H1 (cell line): ENCODE results near the gene MRPL36. TPM values are rescaled to one million over a fixed set of nuclear protein-coding genes. Genes with fewer than 3 reads are reported as not detected.

ENCODE experiments used
- CTCF ChIA-PET: fragments of 300-600 bp; sonication (Branson Sonifier 250); formaldehyde crosslinking; loops from one replicate; lab custom pipeline; 2021; ENCODE audit not compliant: partially characterized antibody; lab: Charles Lee
- POLR2A ChIA-PET: fragments of 300-600 bp; sonication (Branson Sonifier 250); formaldehyde crosslinking; loops from one replicate; lab custom pipeline; 2021; ENCODE audit warnings: inconsistent platforms; ENCODE audit not compliant: partially characterized antibody; lab: Charles Lee
- DNase-seq, 2 experiments: peaks; one replicate each; pipeline versions ENCODE4 v3.0.0 to v3.0.0-alpha.2; 2010 to 2022; ENCODE audit warnings: low spot score in 2 of 2, low read depth in 1 of 2, mixed read lengths in 1 of 2
- FAIRE-seq: peaks from 2 replicates; lab custom pipeline; 2011; peaks lifted over from hg19 to GRCh38; lab: Jason Lieb, UNC
- H2AFZ ChIP-seq: 2 replicates; pipeline ENCODE4 v1.8.1; 2012; ENCODE audit warnings: low read length, inconsistent platforms
- H2AK5ac ChIP-seq: 2 replicates; pipeline ENCODE4 v1.6.1; 2013; ENCODE audit warnings: low read depth, low read length
- H2BK120ac ChIP-seq: replicated peaks from 2 replicates; pipeline ENCODE3; 2013; ENCODE audit warnings: low read depth, low read length, inconsistent platforms
- H2BK12ac ChIP-seq: 2 replicates; pipeline ENCODE4 v1.6.1; 2013; ENCODE audit warnings: low read depth, low read length
- H2BK15ac ChIP-seq: 2 replicates; pipeline ENCODE4 v1.6.1; 2013; ENCODE audit warnings: low read length
- H2BK20ac ChIP-seq: 2 replicates; pipeline ENCODE4 v1.6.1; 2013; ENCODE audit warnings: low read length
- H2BK5ac ChIP-seq: 2 replicates; pipeline ENCODE4 v1.6.1; 2013; ENCODE audit warnings: low read depth, low read length
- H3K14ac ChIP-seq: 2 replicates; pipeline ENCODE4 v1.6.1; 2013; ENCODE audit warnings: inconsistent platforms; ENCODE audit not compliant: insufficient read length
- H3K18ac ChIP-seq: 2 replicates; pipeline ENCODE4 v1.6.1; 2013; ENCODE audit warnings: low read length; ENCODE audit errors: extremely low read depth
- H3K23ac ChIP-seq: 2 replicates; pipeline ENCODE4 v1.6.1; 2013; ENCODE audit warnings: inconsistent platforms; ENCODE audit not compliant: insufficient read length
- H3K23me2 ChIP-seq: 2 replicates; pipeline ENCODE4 v1.6.1; 2013; ENCODE audit warnings: low read depth, low read length
- H3K27ac ChIP-seq: 2 replicates; pipeline ENCODE4 v1.6.1; 2011; ENCODE audit warnings: low read depth, low read length, inconsistent platforms
- H3K27me3 ChIP-seq, 4 experiments: replicated peaks in 1 of 4; 1 replicate in 1 of 4; 2 replicates in 3 of 4; pipeline versions ENCODE4 v1.6.1 to v1.8.1; 2011 to 2013; ENCODE audit warnings: low read length in 3 of 4, mild to moderate bottlenecking in 3 of 4, inconsistent platforms in 2 of 4, mixed read lengths in 2 of 4, moderate library complexity in 1 of 4; ENCODE audit not compliant: control insufficient read depth in 3 of 4, insufficient read depth in 3 of 4; ENCODE audit errors: extremely low read depth in 1 of 4
- H3K36me3 ChIP-seq, 4 experiments: 2 replicates each; pipeline versions ENCODE4 v1.6.1 to v1.8.1; 2011 to 2013; ENCODE audit warnings: mild to moderate bottlenecking in 4 of 4, low read length in 3 of 4, moderate library complexity in 2 of 4, control low read depth in 1 of 4, inconsistent platforms in 1 of 4; ENCODE audit not compliant: insufficient read depth in 4 of 4, control insufficient read depth in 2 of 4
- H3K4ac ChIP-seq: replicated peaks from 2 replicates; pipeline ENCODE3; 2013; ENCODE audit warnings: low read length, low read depth, mixed read lengths, inconsistent platforms; ENCODE audit not compliant: insufficient read length
- H3K4me1 ChIP-seq, 4 experiments: replicated peaks in 1 of 4; 1 replicate in 1 of 4; 2 replicates in 3 of 4; pipeline versions ENCODE4 v1.6.1 to v1.8.1; 2011 to 2013; ENCODE audit warnings: low read length in 3 of 4, inconsistent platforms in 2 of 4, mixed read lengths in 1 of 4; ENCODE audit not compliant: insufficient read depth in 4 of 4, control insufficient read depth in 3 of 4
- H3K4me2 ChIP-seq, 2 experiments: 2 replicates each; pipeline versions ENCODE4 v1.6.1 to v1.8.1; 2011 to 2013; ENCODE audit warnings: low read depth in 2 of 2, low read length in 2 of 2, control low read depth in 1 of 2, inconsistent platforms in 1 of 2, mild to moderate bottlenecking in 1 of 2; ENCODE audit not compliant: insufficient read depth in 1 of 2
- H3K4me3 ChIP-seq, 4 experiments: fragments of 200-600, 300-600 bp in 1 of 4; sonication (generic), shearing (Covaris generic), sonication (Bioruptor Twin) in 1 of 4; 2 replicates each; pipeline versions ENCODE4 v1.5.1 to v1.8.1; 2011 to 2016; ENCODE audit warnings: low read length in 4 of 4, low read depth in 3 of 4, control low read depth in 2 of 4, inconsistent platforms in 2 of 4, mild to moderate bottlenecking in 2 of 4, mixed read lengths in 1 of 4, moderate library complexity in 1 of 4; ENCODE audit not compliant: insufficient read depth in 2 of 4; ENCODE audit errors: extremely low read depth in 1 of 4
- H3K56ac ChIP-seq: replicated peaks from 2 replicates; pipeline ENCODE3; 2013; ENCODE audit warnings: low read depth, mild to moderate bottlenecking, mixed read lengths, low read length, inconsistent platforms; ENCODE audit not compliant: insufficient read length
- H3K79me1 ChIP-seq: 2 replicates; pipeline ENCODE4 v1.6.1; 2013; ENCODE audit warnings: low read depth, low read length, control low read depth
- H3K79me2 ChIP-seq, 2 experiments: 2 replicates each; pipeline versions ENCODE4 v1.6.1 to v1.8.1; 2012 to 2013; ENCODE audit warnings: low read length in 2 of 2, mild to moderate bottlenecking in 2 of 2, inconsistent platforms in 1 of 2; ENCODE audit not compliant: insufficient read depth in 2 of 2, control insufficient read depth in 1 of 2
- H3K9ac ChIP-seq, 4 experiments: replicated peaks in 1 of 4; 1 replicate in 1 of 4; 2 replicates in 3 of 4; pipeline versions ENCODE4 v1.6.1 to v1.8.1; 2011 to 2013; ENCODE audit warnings: low read depth in 3 of 4, low read length in 3 of 4, control low read depth in 2 of 4, mild to moderate bottlenecking in 2 of 4, moderate library complexity in 2 of 4, inconsistent platforms in 1 of 4; ENCODE audit errors: extremely low read depth in 1 of 4
- H3K9me3 ChIP-seq, 2 experiments: 2 replicates each; pipeline versions ENCODE4 v1.6.1 to v1.8.1; 2012 to 2013; ENCODE audit warnings: mild to moderate bottlenecking in 2 of 2, moderate library complexity in 2 of 2, control low read depth in 1 of 2, inconsistent platforms in 1 of 2, low read depth in 1 of 2, low read length in 1 of 2, mixed read lengths in 1 of 2; ENCODE audit not compliant: insufficient read depth in 2 of 2
- H4K20me1 ChIP-seq, 2 experiments: replicated peaks in 1 of 2; 2 replicates each; pipeline versions ENCODE3 to v1.8.1; 2011 to 2013; ENCODE audit warnings: inconsistent platforms in 2 of 2, low read length in 2 of 2, mild to moderate bottlenecking in 1 of 2; ENCODE audit not compliant: insufficient read depth in 2 of 2, control insufficient read depth in 1 of 2
- H4K5ac ChIP-seq: 2 replicates; pipeline ENCODE4 v1.6.1; 2013; ENCODE audit warnings: low read length, low read depth, mixed read lengths, inconsistent platforms; ENCODE audit not compliant: insufficient read length
- H4K8ac ChIP-seq: 2 replicates; pipeline ENCODE4 v1.8.0; 2013; ENCODE audit warnings: mild to moderate bottlenecking, moderate library complexity, low read length, inconsistent platforms; ENCODE audit not compliant: insufficient read depth; ENCODE audit errors: extremely low read depth
- H4K91ac ChIP-seq: replicated peaks from 2 replicates; pipeline ENCODE3; 2013; ENCODE audit warnings: low read length, mixed read lengths, inconsistent platforms; ENCODE audit not compliant: insufficient read length
- GABPA ChIP-seq: IDR thresholded peaks from 2 replicates; pipeline ENCODE4 v1.6.1; 2011; ENCODE audit warnings: mild to moderate bottlenecking, low read length, moderate library complexity, borderline replicate concordance; ENCODE audit not compliant: insufficient read depth
- KDM4A ChIP-seq: IDR thresholded peaks from one replicate; pipeline ENCODE4 v1.7.1; 2012; ENCODE audit warnings: low read depth, mild to moderate bottlenecking, moderate library complexity, low read length, inconsistent platforms; ENCODE audit not compliant: severe bottlenecking
- SP4 ChIP-seq: IDR thresholded peaks from 2 replicates; pipeline ENCODE4 v1.6.1; 2012; ENCODE audit warnings: low read length, inconsistent platforms
- TBP ChIP-seq: IDR thresholded peaks from 2 replicates; pipeline ENCODE4 v1.6.1; 2011; ENCODE audit warnings: low read depth, low read length, improper control_type of control experiment
- TEAD4 ChIP-seq: IDR thresholded peaks from 2 replicates; pipeline ENCODE4 v1.6.1; 2012; ENCODE audit warnings: low read depth, low read length, inconsistent platforms, mixed read lengths
- WGBS, 2 experiments: shearing (Covaris generic) in 1 of 2; methylation state at CpG; one replicate each; pipeline versions ENCODE4 v1.1.6 to v1.1.7; 2013 to 2015; ENCODE audit warnings: low lambda C conversion rate in 2 of 2, mixed read lengths in 2 of 2, inconsistent platforms in 1 of 2, low coverage in 1 of 2, missing lambda C conversion rate in 1 of 2; ENCODE audit not compliant: insufficient replicate concordance in 2 of 2, insufficient coverage in 1 of 2, insufficient read length in 1 of 2; ENCODE audit errors: extremely low coverage in 1 of 2, missing lambda C conversion rate in 1 of 2; 5-methylcytosine and 5-hydroxymethylcytosine counted together
- polyA plus RNA-seq, 7 experiments: library from polyadenylated mRNA; depleted of rRNA in 3 of 7; stranded (reverse) in 5 of 7; unstranded in 2 of 7; fragments of >200 nt in 5 of 7; fragments of 200-250 nt in 2 of 7; gene quantifications; 1 replicate in 5 of 7; 2 replicates in 1 of 7; 4 replicates in 1 of 7; pipeline versions ENCODE4 v1.2.1 to v1.2.3, GENCODE V29; 2011 to 2013; ENCODE audit warnings: missing spikeins in 2 of 7, mixed read lengths in 2 of 7
- total RNA-seq: library from RNA; stranded (reverse); fragmentation: NEBNext Ultra II Directional; extraction: Animal tissue kit (Norgen Biotek cat#: 25700); gene quantifications from 2 replicates; pipeline ENCODE4 v1.2.1, GENCODE V29; 2021

The MRPL36 gene
- total and polyA plus RNA-seq, 2 of the 8 experiments (the other 6 are each of a cell fraction or from before 2014, with no cell fraction given), result 56.3 to 81.5 TPM

DNA sequence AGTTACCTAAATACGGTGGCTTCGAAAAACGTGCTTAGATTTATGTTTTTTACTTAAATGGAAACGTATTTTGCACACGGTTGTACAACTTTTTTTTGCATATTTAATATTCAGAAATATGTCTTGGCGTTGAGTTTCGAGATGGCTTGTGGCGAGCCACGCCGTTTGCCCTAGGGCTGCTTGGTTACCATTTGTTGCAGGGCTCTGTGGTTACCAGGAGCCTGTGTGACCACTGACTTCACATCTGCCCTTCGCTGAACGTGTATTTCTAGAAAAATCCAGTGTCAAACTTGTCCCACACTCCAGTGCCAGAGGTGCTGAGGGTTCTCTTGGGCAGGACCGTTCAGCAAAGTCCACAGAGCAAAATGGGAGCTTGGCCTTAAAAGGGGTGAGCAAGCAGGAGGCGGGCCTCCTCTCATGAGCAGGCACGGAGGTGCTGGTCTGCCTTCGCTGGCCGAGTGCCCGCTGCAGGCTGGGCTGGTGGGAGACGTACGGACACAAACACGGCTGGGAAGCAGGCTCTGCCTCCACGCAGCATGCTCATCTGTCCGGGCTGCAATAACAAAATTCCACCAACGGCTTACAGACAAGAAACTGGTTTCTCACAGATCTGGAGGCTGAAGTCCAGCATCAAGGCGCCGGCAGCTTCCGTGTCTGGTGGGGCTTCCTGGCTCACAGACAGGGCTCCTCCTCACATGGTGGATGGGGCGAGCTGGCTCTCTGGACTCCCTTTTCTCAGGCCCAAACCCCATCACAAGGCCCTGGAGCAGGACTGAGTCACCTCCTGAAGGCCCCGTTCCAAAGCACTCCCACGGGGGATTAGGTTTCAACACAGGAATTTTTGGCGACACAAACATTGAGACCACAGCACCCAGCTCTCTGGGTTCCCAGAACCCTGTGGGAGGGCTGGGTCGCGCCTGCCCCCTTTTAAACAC lies 5.4 kb downstream of the MRPL36 start:
- Histone ChIP-seq H3K27ac (no peak overlapping the region), H3K36me3 (peaks cover 14 to 21% (median 16%) of the 10 kb centered on the region in 4 experiments), H4K20me1 (peaks cover 8 to 9% of the 10 kb centered on the region in 2 experiments), H2BK5ac (no peak overlapping the region), H4K91ac (peak overlapping the region; percentile 23), H2BK15ac (0 out of 2 replicates have a peak overlapping the region, but pooled peaks have one; percentile 61), H2BK120ac (no peak overlapping the region), H3K79me2 (peaks cover 0 to 17% of the 10 kb centered on the region in 2 experiments; a peak in 2 of 4 replicates), H3K14ac (no peak overlapping the region), H2AK5ac (0 out of 2 replicates have a peak overlapping the region, but pooled peaks have one; percentile 40), H3K9ac (no peak overlapping the region), H3K4me1 (peaks cover 3 to 12% (median 11%) of the 10 kb centered on the region in 4 experiments; a peak in 6 of 7 replicates), H3K23ac (no peak overlapping the region), H2AFZ (no peak overlapping the region), H3K4me3 (no peak overlapping the region), H3K27me3 (no peaks in the 10 kb centered on the region), H3K18ac (no peak overlapping the region), H3K23me2 (peaks cover 5% of the 10 kb centered on the region; the same call in 1 of the 2 replicates), H3K4me2 (no peak overlapping the region), H3K56ac (no peak overlapping the region), H4K8ac (peak overlapping the region; percentile 86), H2BK20ac (no peak overlapping the region), H3K9me3 (no peaks in the 10 kb centered on the region), H4K5ac (no peak overlapping the region), H2BK12ac (no peak overlapping the region), H3K79me1 (peaks cover 10% of the 10 kb centered on the region; the same call in 1 of the 2 replicates), H3K4ac (no peak overlapping the region)
- ChIA-PET POLR2A (interaction anchor here (0.6 to 1.3 kb wide), 5 partner anchors 14 to 279 kb away, joined by 3 to 4 read pairs (median 3); no protein-coding TSS in a partner anchor), CTCF (interaction anchor here (0.8 to 1.3 kb wide), 6 partner anchors 21 to 56 kb away, joined by 3 to 4 read pairs (median 3); no protein-coding TSS in a partner anchor)
- no peak for FAIRE-seq
- DNase-seq, result no peak
- WGBS, 2 experiments, result 90% methylated on average over 33 of the region's 33 CpGs; no CpG with 5 or more reads in 1 of the 2 experiments
- no peak for TF ChIP-seq TEAD4
- TF ChIP-seq TBP, result no peak
- no peak for TF ChIP-seq SP4
- TF ChIP-seq KDM4A, result no peak
- no peak for TF ChIP-seq GABPA
